GM23338 (cell line): ENCODE data around the gene SLC36A2.

Source experiments
- CREB1 ChIP-seq: fragments of 250-450 bp; sonication (Bioruptor Pico); IDR thresholded peaks from 2 replicates; pipeline ENCODE4 v1.5.0; 2020; ENCODE audit warnings: low read depth, mild to moderate bottlenecking, moderate library complexity
- EZH2 ChIP-seq: fragments of 200-600 bp; sonication (generic); IDR thresholded peaks from one replicate; pipeline ENCODE4 v1.8.0; 2017; ENCODE audit warnings: antibody characterized with exemption, mild to moderate bottlenecking, low read depth; ENCODE audit not compliant: unreplicated experiment
- EZH2phosphoT487 ChIP-seq: fragments of 200-600 bp; sonication (generic); IDR thresholded peaks from one replicate; pipeline ENCODE4 v1.8.1; 2018; ENCODE audit warnings: antibody characterized with exemption; ENCODE audit not compliant: unreplicated experiment
- NANOG ChIP-seq: IDR thresholded peaks from 2 replicates; pipeline ENCODE4 v1.6.1; 2016; ENCODE audit warnings: antibody characterized with exemption, borderline replicate concordance
- POLR2AphosphoS5 ChIP-seq: IDR thresholded peaks from 2 replicates; pipeline ENCODE4 v1.6.1; 2016; ENCODE audit warnings: antibody characterized with exemption, low read depth
- TF ChIP-seq, protein P1 (sequence below), 2 experiments: fragments of 200-600 bp in 1 of 2; sonication (generic) in 1 of 2; conservative IDR thresholded peaks; 2 replicates each; pipeline versions ENCODE4 v1.5.1 to v1.6.1; 2016 to 2017; ENCODE audit warnings: antibody characterized with exemption in 2 of 2, low read depth in 2 of 2, mild to moderate bottlenecking in 2 of 2, moderate library complexity in 1 of 2
- TF ChIP-seq, protein P2 (sequence below): IDR thresholded peaks from one replicate; pipeline ENCODE4 v1.6.1; 2018; ENCODE audit warnings: antibody characterized with exemption; ENCODE audit not compliant: unreplicated experiment
- TF ChIP-seq, protein P3 (sequence below): IDR thresholded peaks from 2 replicates; pipeline ENCODE4 v1.6.1; 2016; ENCODE audit warnings: antibody characterized with exemption

DNA sequence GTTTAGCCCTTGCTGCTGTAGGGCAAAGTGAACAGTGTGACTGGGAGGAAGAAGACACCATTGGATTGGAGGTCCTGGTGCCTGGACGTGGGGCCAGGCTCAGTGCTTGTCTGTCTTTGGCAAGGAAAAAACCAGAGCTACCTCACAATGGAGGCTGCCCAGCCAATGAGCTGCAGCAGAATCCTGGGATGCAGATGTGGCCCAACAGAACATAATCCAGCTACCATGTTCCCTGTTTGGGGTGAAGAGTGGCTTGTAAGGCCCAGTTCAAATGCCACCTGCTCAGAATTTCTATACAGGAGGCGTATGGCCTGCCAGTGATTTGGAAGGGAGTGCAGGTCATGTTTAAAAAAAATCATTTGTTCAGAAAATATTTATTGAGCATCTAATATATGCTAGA lies 43.7 kb downstream of the SLC36A2 start, which contains the start of gene SLC36A3:
- TF ChIP-seq, protein P1, sequence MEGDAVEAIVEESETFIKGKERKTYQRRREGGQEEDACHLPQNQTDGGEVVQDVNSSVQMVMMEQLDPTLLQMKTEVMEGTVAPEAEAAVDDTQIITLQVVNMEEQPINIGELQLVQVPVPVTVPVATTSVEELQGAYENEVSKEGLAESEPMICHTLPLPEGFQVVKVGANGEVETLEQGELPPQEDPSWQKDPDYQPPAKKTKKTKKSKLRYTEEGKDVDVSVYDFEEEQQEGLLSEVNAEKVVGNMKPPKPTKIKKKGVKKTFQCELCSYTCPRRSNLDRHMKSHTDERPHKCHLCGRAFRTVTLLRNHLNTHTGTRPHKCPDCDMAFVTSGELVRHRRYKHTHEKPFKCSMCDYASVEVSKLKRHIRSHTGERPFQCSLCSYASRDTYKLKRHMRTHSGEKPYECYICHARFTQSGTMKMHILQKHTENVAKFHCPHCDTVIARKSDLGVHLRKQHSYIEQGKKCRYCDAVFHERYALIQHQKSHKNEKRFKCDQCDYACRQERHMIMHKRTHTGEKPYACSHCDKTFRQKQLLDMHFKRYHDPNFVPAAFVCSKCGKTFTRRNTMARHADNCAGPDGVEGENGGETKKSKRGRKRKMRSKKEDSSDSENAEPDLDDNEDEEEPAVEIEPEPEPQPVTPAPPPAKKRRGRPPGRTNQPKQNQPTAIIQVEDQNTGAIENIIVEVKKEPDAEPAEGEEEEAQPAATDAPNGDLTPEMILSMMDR (conservative IDR thresholded peaks at IDR 0.05; ENCODE audit: low read depth in 2 of 2): no peak
- no peak for TF ChIP-seq EZH2
- TF ChIP-seq POLR2AphosphoS5: no peak
- TF ChIP-seq, protein P2, sequence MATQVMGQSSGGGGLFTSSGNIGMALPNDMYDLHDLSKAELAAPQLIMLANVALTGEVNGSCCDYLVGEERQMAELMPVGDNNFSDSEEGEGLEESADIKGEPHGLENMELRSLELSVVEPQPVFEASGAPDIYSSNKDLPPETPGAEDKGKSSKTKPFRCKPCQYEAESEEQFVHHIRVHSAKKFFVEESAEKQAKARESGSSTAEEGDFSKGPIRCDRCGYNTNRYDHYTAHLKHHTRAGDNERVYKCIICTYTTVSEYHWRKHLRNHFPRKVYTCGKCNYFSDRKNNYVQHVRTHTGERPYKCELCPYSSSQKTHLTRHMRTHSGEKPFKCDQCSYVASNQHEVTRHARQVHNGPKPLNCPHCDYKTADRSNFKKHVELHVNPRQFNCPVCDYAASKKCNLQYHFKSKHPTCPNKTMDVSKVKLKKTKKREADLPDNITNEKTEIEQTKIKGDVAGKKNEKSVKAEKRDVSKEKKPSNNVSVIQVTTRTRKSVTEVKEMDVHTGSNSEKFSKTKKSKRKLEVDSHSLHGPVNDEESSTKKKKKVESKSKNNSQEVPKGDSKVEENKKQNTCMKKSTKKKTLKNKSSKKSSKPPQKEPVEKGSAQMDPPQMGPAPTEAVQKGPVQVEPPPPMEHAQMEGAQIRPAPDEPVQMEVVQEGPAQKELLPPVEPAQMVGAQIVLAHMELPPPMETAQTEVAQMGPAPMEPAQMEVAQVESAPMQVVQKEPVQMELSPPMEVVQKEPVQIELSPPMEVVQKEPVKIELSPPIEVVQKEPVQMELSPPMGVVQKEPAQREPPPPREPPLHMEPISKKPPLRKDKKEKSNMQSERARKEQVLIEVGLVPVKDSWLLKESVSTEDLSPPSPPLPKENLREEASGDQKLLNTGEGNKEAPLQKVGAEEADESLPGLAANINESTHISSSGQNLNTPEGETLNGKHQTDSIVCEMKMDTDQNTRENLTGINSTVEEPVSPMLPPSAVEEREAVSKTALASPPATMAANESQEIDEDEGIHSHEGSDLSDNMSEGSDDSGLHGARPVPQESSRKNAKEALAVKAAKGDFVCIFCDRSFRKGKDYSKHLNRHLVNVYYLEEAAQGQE: no peak
- TF ChIP-seq NANOG: no peak
- TF ChIP-seq EZH2phosphoT487: no peak
- TF ChIP-seq CREB1 (CRISPR knock-in tag): no peak
- TF ChIP-seq, protein P3, sequence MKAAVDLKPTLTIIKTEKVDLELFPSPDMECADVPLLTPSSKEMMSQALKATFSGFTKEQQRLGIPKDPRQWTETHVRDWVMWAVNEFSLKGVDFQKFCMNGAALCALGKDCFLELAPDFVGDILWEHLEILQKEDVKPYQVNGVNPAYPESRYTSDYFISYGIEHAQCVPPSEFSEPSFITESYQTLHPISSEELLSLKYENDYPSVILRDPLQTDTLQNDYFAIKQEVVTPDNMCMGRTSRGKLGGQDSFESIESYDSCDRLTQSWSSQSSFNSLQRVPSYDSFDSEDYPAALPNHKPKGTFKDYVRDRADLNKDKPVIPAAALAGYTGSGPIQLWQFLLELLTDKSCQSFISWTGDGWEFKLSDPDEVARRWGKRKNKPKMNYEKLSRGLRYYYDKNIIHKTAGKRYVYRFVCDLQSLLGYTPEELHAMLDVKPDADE: no peak
